Effector CD8-positive, alpha-beta T cell (primary cell): ENCODE measurements around the gene RCCD1.

ENCODE experiments used
- DNase-seq: peaks from one replicate; lab custom pipeline; 2025; lab: John Stamatoyannopoulos, UW

Gene RCCD1

GRCh38 chr15:90962021-90962420 is 7.3 kb downstream of the RCCD1 start:
- no peak for DNase-seq

- DNase-seq: no peak
Observed at GRCh38 chr15:90966262-90966661, 11.6 kb downstream of the RCCD1 start.

GRCh38 chr15:90967206-90967605 is 12.5 kb downstream of the RCCD1 start:
- no peak for DNase-seq

- no peak for DNase-seq
Observed at GRCh38 chr15:90968434-90968833, 13.8 kb downstream of the RCCD1 start.

GRCh38 chr15:90970274-90970673 is 15.6 kb downstream of the RCCD1 start:
- DNase-seq: no peak

- no peak for DNase-seq
Observed at GRCh38 chr15:90972133-90972532, 17.4 kb downstream of the RCCD1 start.

- DNase-seq: no peak
Observed at GRCh38 chr15:90974216-90974615, 19.5 kb downstream of the RCCD1 start.

- DNase-seq: no peak
Observed at GRCh38 chr15:90979582-90979981, 24.9 kb downstream of the RCCD1 start.

GRCh38 chr15:90981681-90982080 is 27.0 kb downstream of the RCCD1 start:
- DNase-seq: no peak

GRCh38 chr15:90982135-90982534 is 27.5 kb downstream of the RCCD1 start:
- DNase-seq: no peak

- no peak for DNase-seq
Observed at GRCh38 chr15:90986790-90987507, 32.3 kb downstream of the RCCD1 start.

- DNase-seq: no peak
Observed at GRCh38 chr15:90987561-90988141, 33.0 kb downstream of the RCCD1 start.

- DNase-seq: no peak
Observed at GRCh38 chr15:90988296-90988695, 33.6 kb downstream of the RCCD1 start.

- no peak for DNase-seq
Observed at GRCh38 chr15:90989040-90989768, 34.5 kb downstream of the RCCD1 start.

GRCh38 chr15:90990446-90990845 is 35.8 kb downstream of the RCCD1 start:
- DNase-seq: no peak

GRCh38 chr15:90991587-90992285 is 37.1 kb downstream of the RCCD1 start:
- DNase-seq: no peak

- DNase-seq: no peak
Observed at GRCh38 chr15:90994059-90994416, 39.4 kb downstream of the RCCD1 start.

GRCh38 chr15:90994417-90995311 is 40.0 kb downstream of the RCCD1 start, which contains the start of gene PRC1:
Gene PRC1, minus strand, starts transcription at chr15:90994535. Its CDS starts 118 bp downstream, at chr15:90994417.
- peak; percentile 96 for DNase-seq

- DNase-seq: no peak
Observed at GRCh38 chr15:90998737-90999136, 44.1 kb downstream of the RCCD1 start.

GRCh38 chr15:91001209-91001608 is 46.5 kb downstream of the RCCD1 start:
- no peak for DNase-seq

- no peak for DNase-seq
Observed at GRCh38 chr15:91007266-91007665, 52.6 kb downstream of the RCCD1 start.
